ENCODE measurements around the gene FAM171A1.

The FAM171A1 gene

GRCh38 chr10:15370212-15370855 lies 755 bp downstream of the FAM171A1 start:
- no peak for DNase-seq

- peak in 1 of 2 experiments; percentile 13 for DNase-seq
Measured at GRCh38 chr10:15369256-15370211, 1.6 kb downstream of the FAM171A1 start.

DNA sequence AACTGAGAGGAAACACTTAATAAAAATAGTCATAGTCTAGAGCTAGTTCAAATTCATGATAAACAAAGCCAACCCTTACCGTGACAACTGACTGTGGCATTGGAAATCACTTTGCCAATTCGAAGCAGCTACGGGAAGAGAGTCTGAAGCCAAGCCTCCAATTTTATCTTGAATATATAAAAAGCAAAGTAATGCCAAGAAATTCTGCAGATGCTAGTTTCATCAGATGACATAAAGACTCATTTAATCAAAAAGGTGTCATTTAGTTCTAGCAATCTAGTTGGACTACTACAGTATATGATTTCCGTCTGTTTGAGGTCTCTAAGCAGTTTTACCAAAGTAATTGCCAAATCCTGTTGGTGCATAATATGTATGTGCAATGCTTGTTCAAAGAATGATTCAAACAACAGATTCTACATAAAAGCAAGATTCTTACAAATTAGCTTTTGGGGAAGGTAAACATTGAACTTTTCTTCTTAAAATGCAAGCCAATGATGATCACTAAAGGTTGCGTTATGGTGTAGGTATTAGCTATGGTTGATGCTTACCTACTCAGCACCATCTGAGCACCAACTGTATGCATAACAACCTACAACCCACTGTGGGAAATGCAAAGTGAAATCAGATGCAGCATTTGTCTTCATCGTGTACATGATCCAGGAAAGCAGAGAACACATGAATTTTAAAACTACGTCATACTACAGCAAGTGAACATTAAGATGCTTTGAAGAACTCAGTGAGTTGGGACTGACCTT lies 2.8 kb downstream of the FAM171A1 start:
- no peak for DNase-seq

GRCh38 chr10:15367296-15368085 lies 3.6 kb downstream of the FAM171A1 start:
- DNase-seq = no peak

DNA sequence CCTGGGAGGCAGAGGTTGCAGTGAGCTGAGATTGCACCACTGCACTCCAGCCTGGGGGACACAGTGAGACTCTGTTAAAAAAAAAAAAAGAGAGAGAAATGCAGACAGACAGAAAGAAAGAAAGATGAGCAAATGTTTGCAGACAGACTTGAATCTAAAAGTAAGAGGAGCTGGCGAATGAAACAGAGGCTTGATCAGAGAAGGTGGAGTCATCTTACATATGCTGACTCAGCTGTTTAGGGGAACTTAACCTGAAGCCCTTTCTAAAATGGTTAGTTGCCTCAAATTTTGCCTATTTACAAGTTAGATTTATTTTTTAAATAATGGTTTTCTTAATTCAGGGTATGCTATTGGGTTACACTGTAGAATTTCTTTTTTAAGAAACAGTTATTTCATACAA lies 5.4 kb downstream of the FAM171A1 start:
- no peak for DNase-seq

GRCh38 chr10:15364001-15364400 lies 7.1 kb downstream of the FAM171A1 start:
- DNase-seq = no peak

GRCh38 chr10:15363031-15363430 lies 8.1 kb downstream of the FAM171A1 start:
- no peak for DNase-seq

GRCh38 chr10:15361131-15361530 lies 10.0 kb downstream of the FAM171A1 start:
- no peak for DNase-seq

DNA sequence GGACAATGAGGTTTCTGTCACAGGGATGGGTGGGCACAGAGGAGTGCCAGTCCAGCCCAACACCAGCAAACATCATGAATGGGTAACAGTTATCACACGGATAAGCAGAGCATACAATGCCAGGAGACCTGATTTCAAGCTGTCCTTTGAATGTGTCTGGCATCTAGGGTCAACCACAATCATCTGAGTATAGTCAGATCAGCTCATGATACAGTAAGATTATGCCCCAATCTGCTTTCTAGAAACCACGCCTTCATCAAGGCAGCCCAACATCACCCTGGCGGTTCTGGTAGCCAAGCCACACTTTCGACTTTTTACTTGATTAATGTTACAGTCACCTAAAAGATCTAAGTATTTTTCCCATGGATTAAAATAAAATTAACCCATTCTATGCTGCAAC lies 10.5 kb downstream of the FAM171A1 start:
- DNase-seq = no peak

- DNase-seq = no peak
Measured at GRCh38 chr10:15353471-15354017, 17.5 kb downstream of the FAM171A1 start.

- DNase-seq = no peak
Measured at GRCh38 chr10:15352836-15353235, 18.3 kb downstream of the FAM171A1 start.

GRCh38 chr10:15352201-15352600 lies 18.9 kb downstream of the FAM171A1 start:
- DNase-seq = no peak

DNA sequence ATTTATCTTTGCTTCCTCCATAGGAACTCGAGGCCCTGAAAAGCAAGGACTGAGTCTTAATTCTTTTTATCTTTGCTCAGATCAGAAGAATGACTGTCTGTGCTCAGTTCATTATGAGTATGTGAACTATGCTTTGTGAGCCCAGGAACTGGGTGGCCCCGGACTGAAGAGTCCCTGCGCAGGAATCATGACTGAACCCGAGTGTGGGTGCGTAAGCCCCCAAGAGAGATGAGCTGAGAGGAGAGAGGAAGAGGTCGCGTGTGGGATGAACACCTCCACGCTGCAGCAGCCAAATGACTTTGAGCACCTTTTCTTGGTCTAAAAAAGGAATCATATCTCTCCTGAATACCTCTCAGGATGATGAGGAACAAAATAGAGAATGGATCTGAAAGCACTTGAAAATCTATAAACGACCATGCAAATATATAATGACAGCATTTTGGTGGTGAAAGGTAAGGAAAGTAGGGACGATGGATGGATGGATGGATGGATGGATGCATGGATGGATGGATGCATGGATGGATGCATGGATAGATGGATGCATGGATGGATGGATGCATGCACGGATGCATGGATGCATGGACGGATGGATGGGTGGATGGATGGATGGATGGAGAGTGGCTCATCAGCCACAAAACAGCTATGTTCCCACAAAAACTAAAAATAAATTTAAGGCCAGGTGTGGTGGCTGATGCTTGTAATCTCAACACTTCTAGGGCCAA lies 19.8 kb downstream of the FAM171A1 start:
- no peak for DNase-seq

GRCh38 chr10:15349112-15349511 lies 22.0 kb downstream of the FAM171A1 start:
- no peak for DNase-seq

DNA sequence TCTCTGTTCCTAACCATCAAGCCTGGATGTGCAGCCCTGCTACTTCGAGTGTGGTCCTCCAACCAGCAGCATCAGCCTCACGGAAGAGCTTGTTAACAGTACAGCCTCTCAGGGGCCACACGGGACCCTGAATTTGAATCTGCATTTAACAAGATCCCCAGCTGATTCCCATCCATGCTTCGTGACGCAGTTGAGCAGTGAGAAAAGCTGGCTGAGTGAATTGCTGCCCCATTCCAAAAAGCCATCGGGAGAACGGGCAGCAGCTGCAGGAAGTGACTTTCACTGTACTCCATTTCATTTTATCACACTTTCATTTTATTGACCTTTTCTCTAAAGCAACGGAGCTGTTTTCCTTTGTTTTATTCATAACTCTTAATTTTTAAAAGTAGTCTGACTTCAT lies 22.5 kb downstream of the FAM171A1 start:
- DNase-seq = no peak

DNA sequence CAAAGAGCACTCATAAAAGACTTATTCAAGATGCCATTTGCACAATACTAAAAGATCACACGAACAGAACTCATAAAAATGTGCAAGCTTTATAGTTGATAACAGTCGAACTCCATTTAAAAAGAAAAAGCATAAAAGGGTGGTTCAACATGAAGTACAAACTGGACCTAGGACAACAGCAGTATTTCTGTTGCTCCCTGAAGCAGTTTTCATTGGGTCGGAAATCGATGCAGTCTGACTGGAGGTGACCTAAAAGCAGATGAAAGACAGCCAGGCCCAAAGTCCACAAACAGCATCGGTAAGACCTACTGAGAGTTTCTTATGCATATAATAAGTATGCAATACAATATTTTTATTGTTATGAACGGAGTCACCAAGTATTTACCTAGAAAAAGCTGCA lies 23.9 kb downstream of the FAM171A1 start:
- no peak for DNase-seq

DNA sequence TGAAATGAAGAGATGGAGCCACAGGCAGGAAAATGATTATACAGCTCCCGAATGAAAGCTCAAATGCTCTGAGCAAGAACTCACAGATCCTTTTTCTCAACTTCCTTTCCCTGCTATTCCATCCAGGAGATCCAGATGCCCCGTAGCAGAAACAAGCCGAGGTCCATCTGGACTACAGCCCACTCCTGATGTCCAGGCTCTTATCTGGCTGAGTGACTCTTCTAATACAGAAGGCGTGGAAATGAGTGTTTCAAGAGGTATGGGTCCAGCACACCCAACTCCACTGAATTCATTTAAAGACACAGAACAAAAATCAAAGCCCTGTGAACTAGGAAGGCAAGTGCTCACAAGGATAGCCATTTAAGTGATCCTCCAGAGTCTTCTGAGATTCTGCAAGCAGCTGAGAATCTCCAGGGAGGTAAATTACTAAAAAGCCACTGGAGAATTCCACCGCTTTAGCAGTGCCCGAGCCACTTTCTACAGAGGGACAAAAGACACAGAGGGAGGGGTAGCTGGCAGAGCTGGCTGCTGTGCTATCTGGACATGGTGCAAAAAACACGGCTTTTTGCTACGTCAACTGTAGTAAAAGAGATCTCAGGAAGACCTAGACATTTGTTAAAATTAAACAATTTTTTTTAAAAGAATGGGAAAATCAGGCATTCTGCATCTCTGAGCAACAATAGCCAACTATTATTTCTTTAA lies 24.5 kb downstream of the FAM171A1 start:
- DNase-seq = no peak

- no peak for DNase-seq
Measured at GRCh38 chr10:15345450-15345849, 25.6 kb downstream of the FAM171A1 start.

- no peak for DNase-seq
Measured at GRCh38 chr10:15344876-15345285, 26.2 kb downstream of the FAM171A1 start.

GRCh38 chr10:15344256-15344875 lies 26.7 kb downstream of the FAM171A1 start:
- no peak for DNase-seq

All from cerebellar nuclear complex (tissue), 1 donor.